ENCODE data around the gene RASA2. TPM values are rescaled to one million over a fixed set of nuclear protein-coding genes. Genes with fewer than 3 reads are reported as not detected.

RASA2 gene
- polyA plus RNA-seq, 1 of the 3 experiments (the other 2 are of a cell fraction) = 2.4 TPM

GRCh38 chr3:141655801-141656200 lies 169.0 kb downstream of the RASA2 start:
- WGBS (ENCODE audit: low lambda C conversion rate) = 79% methylated on average over 4 of the region's 4 CpGs
- no peak overlapping the region for H3K4me3 ChIP-seq (ENCODE audit: low read depth in 2 of 2, low read length in 1 of 2)
- POLR2A ChIA-PET = no interaction called here
- no peaks in the 10 kb centered on the region for H4K20me1 ChIP-seq (ENCODE audit: insufficient read depth)
- DNase-seq = no peak
- no peaks in the 10 kb centered on the region for H3K9me2 ChIP-seq
- no peak overlapping the region for H2AFZ ChIP-seq (ENCODE audit: low read depth)
- H3K4me2 ChIP-seq = no peak overlapping the region
- TF ChIP-seq YY1 (IDR thresholded peaks at IDR 0.05; ENCODE audit: low read depth) (no peak), USF1 (IDR thresholded peaks at IDR 0.05; ENCODE audit: borderline replicate concordance, low read depth) (no peak), MXI1 (IDR thresholded peaks at IDR 0.05; ENCODE audit: low read depth, low read length) (no peak), RAD21 (IDR thresholded peaks at IDR 0.05; ENCODE audit: low read length) (no peak), TEAD4 (IDR thresholded peaks at IDR 0.05; ENCODE audit: borderline replicate concordance, insufficient read depth) (no peak)
- no peaks in the 10 kb centered on the region for H3K36me3 ChIP-seq (replicated peaks in 1 of 2; ENCODE audit: control insufficient read depth in 1 of 2, insufficient read depth in 2 of 2, low read length in 1 of 2)
- no peaks in the 10 kb centered on the region for H3F3A ChIP-seq (replicated peaks; ENCODE audit: insufficient read depth)
- no peaks in the 10 kb centered on the region for H3K9me3 ChIP-seq
- H3K4me1 ChIP-seq (ENCODE audit: control insufficient read depth in 1 of 2, insufficient read depth in 2 of 2, low read depth in 1 of 2, low read length in 1 of 2) = peaks cover 3 to 6% of the 10 kb centered on the region in 2 experiments; a peak in 2 of 4 replicates
- no peak overlapping the region for H3K9ac ChIP-seq
- H3K27ac ChIP-seq (ENCODE audit: low read depth in 2 of 2, low read length in 1 of 2) = no peak overlapping the region
- no peaks in the 10 kb centered on the region for H3K27me3 ChIP-seq (ENCODE audit: insufficient read depth)
- CTCF ChIA-PET = interaction anchor here (1.0 kb wide), 1 partner anchor 83 kb away, joined by 3 read pairs; no protein-coding TSS in a partner anchor
- H3K79me2 ChIP-seq (ENCODE audit: insufficient read depth) = no peaks in the 10 kb centered on the region

- 49% methylated on average over 4 of the region's 4 CpGs for WGBS (ENCODE audit: low lambda C conversion rate)
- CTCF ChIA-PET = interaction anchor here (1.0 to 1.6 kb wide), 2 partner anchors 12 to 82 kb away, joined by 3 to 8 read pairs; no protein-coding TSS in a partner anchor
- no peaks in the 10 kb centered on the region for H3K79me2 ChIP-seq (ENCODE audit: insufficient read depth)
- no peak for DNase-seq
- H3K4me2 ChIP-seq = no peak overlapping the region
- no peaks in the 10 kb centered on the region for H3K36me3 ChIP-seq (replicated peaks in 1 of 2; ENCODE audit: control insufficient read depth in 1 of 2, insufficient read depth in 2 of 2, low read length in 1 of 2)
- H2AFZ ChIP-seq (ENCODE audit: low read depth) = no peak overlapping the region
- no peak overlapping the region for H3K4me3 ChIP-seq (ENCODE audit: low read depth in 2 of 2, low read length in 1 of 2)
- no peaks in the 10 kb centered on the region for H3K27me3 ChIP-seq (ENCODE audit: insufficient read depth)
- POLR2A ChIA-PET = no interaction called here
- H4K20me1 ChIP-seq (ENCODE audit: insufficient read depth) = no peaks in the 10 kb centered on the region
- H3K9ac ChIP-seq = no peak overlapping the region
- TF ChIP-seq ZBTB33 (IDR thresholded peaks at IDR 0.05; ENCODE audit: borderline replicate concordance, low read depth) (no peak), MEF2A (IDR thresholded peaks at IDR 0.05; ENCODE audit: borderline replicate concordance, low read depth) (no peak), MXI1 (IDR thresholded peaks at IDR 0.05; ENCODE audit: low read depth, low read length) (no peak), EZH2phosphoT487 (IDR thresholded peaks at IDR 0.05; ENCODE audit: borderline replicate concordance, low read depth) (no peak), NFIC (IDR thresholded peaks at IDR 0.05; ENCODE audit: borderline replicate concordance) (no peak), POLR2AphosphoS5 (IDR thresholded peaks at IDR 0.05; ENCODE audit: low read depth, low read length) (no peak), GABPA (IDR thresholded peaks at IDR 0.05; ENCODE audit: low read depth) (no peak), FOSL2 (IDR thresholded peaks at IDR 0.05; ENCODE audit: borderline replicate concordance, low read depth) (no peak), CTCF (IDR thresholded peaks at IDR 0.05) (no peak)
- H3F3A ChIP-seq (replicated peaks; ENCODE audit: insufficient read depth) = no peaks in the 10 kb centered on the region
- no peaks in the 10 kb centered on the region for H3K9me2 ChIP-seq
- peaks cover 3 to 6% of the 10 kb centered on the region in 2 experiments; a peak in 2 of 4 replicates for H3K4me1 ChIP-seq (ENCODE audit: control insufficient read depth in 1 of 2, insufficient read depth in 2 of 2, low read depth in 1 of 2, low read length in 1 of 2)
- H3K9me3 ChIP-seq = no peaks in the 10 kb centered on the region
- H3K27ac ChIP-seq (ENCODE audit: low read depth in 2 of 2, low read length in 1 of 2) = no peak overlapping the region
Measured at GRCh38 chr3:141656771-141657170, 169.9 kb downstream of the RASA2 start.
